ENCODE measurements around the gene CERS6.

GRCh38 chr2:168564641-168565040 lies 108.6 kb downstream of the CERS6 start:
- TF ChIP-seq CTCF (IDR thresholded peaks at IDR 0.05) (no peak), ATF3 (CRISPR knock-in tag; conservative IDR thresholded peaks at IDR 0.05) (no peak), MLX (CRISPR knock-in tag; IDR thresholded peaks at IDR 0.05) (no peak), NFE2L1 (CRISPR knock-in tag; IDR thresholded peaks at IDR 0.05) (no peak), NFYB (CRISPR knock-in tag; conservative IDR thresholded peaks at IDR 0.05; ENCODE audit: low read depth) (no peak), CBFB (CRISPR knock-in tag; IDR thresholded peaks at IDR 0.05; ENCODE audit: low read depth) (no peak), E2F1 (CRISPR knock-in tag; IDR thresholded peaks at IDR 0.05) (no peak), STAT6 (CRISPR knock-in tag; conservative IDR thresholded peaks at IDR 0.05; ENCODE audit: low read depth) (no peak), ZNF263 (CRISPR knock-in tag; IDR thresholded peaks at IDR 0.05; ENCODE audit: low read depth) (no peak), MAX (CRISPR knock-in tag; IDR thresholded peaks at IDR 0.05) (no peak), KAT7 (CRISPR knock-in tag; IDR thresholded peaks at IDR 0.05; ENCODE audit: borderline replicate concordance) (no peak), ZSCAN18 (CRISPR knock-in tag; IDR thresholded peaks at IDR 0.05) (no peak), NR3C1 (CRISPR knock-in tag; conservative IDR thresholded peaks at IDR 0.05; ENCODE audit: low read depth) (no peak)

Data from WTC11 (cell line).